H1 (cell line): ENCODE data around the gene SLC25A26. TPM values are rescaled to one million over a fixed set of nuclear protein-coding genes. Genes with fewer than 3 reads are reported as not detected.

Experiments used
- CBX8 ChIP-seq: fragments of 300-800, 300-1000 bp; sonication (generic); IDR thresholded peaks from 2 replicates; pipeline ENCODE4 v1.7.1; 2016; ENCODE audit warnings: low read depth, low read length, borderline replicate concordance
- PHF8 ChIP-seq: fragments of 200-600 bp; sonication (generic); conservative IDR thresholded peaks from 2 replicates; pipeline ENCODE4 v1.7.1; 2012; ENCODE audit warnings: low read depth, mild to moderate bottlenecking, inconsistent platforms, low read length, moderate library complexity
- polyA plus RNA-seq, 7 experiments: library from polyadenylated mRNA; depleted of rRNA in 3 of 7; stranded (reverse) in 5 of 7; unstranded in 2 of 7; fragments of >200 nt in 5 of 7; fragments of 200-250 nt in 2 of 7; gene quantifications; 1 replicate in 5 of 7; 2 replicates in 1 of 7; 4 replicates in 1 of 7; pipeline versions ENCODE4 v1.2.1 to v1.2.3, GENCODE V29; 2011 to 2013; ENCODE audit warnings: missing spikeins in 2 of 7, mixed read lengths in 2 of 7
- total RNA-seq: library from RNA; stranded (reverse); fragmentation: NEBNext Ultra II Directional; extraction: Animal tissue kit (Norgen Biotek cat#: 25700); gene quantifications from 2 replicates; pipeline ENCODE4 v1.2.1, GENCODE V29; 2021

Gene SLC25A26
- total and polyA plus RNA-seq, 2 of the 8 experiments (the other 6 are each of a cell fraction or from before 2014, with no cell fraction given): 30.0 to 37.0 TPM

DNA sequence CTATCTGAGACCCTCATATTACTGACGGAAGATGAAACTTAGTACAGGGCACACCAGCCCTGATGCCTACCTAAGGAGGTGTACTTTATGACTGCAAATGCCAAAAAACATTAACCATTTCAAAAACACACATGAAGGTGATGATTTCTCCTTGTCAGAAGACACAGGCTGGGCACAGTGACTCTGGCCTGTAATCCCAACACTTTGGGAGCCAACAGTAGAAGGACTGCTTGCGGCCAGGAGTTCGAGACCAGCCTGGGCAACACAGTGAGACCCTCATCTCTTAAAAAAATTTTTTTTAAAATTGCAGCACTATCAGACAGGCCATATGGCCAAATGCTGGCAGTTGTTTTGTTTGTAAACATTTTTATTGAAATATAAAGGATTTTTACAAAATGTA lies 206.6 kb downstream of the SLC25A26 start (continued):
- no peak for TF ChIP-seq CBX8
- TF ChIP-seq PHF8: no peak
